DOHH2 (cell line): Measurements from ENCODE around the gene CCDC120.

Source experiments
- H3F3A ChIP-seq: fragments of 200-600 bp; sonication (generic), shearing (Covaris generic); 2 replicates; pipeline ENCODE4 v1.6.0; 2016; ENCODE audit warnings: antibody characterized with exemption, mild to moderate bottlenecking; ENCODE audit not compliant: control insufficient read depth, insufficient read depth
- H3K27ac ChIP-seq: fragments of 200-600 bp; sonication (generic); 2 replicates; pipeline ENCODE4 v1.5.1; 2014; ENCODE audit warnings: low read depth, mild to moderate bottlenecking, low read length, moderate library complexity
- H3K27me3 ChIP-seq: fragments of 200-600 bp; sonication (generic); 2 replicates; pipeline ENCODE4 v1.6.1; 2014; ENCODE audit warnings: mild to moderate bottlenecking, low read length, mixed read lengths; ENCODE audit not compliant: control insufficient read depth
- H3K36me3 ChIP-seq: fragments of 200-600 bp; sonication (generic); 2 replicates; pipeline ENCODE4 v1.6.1; 2014; ENCODE audit warnings: mild to moderate bottlenecking, low read length, moderate library complexity, mixed read lengths; ENCODE audit not compliant: control insufficient read depth
- H3K4me1 ChIP-seq: fragments of 200-600 bp; sonication (generic); 2 replicates; pipeline ENCODE4 v1.6.1; 2014; ENCODE audit warnings: mild to moderate bottlenecking, low read length, mixed read lengths; ENCODE audit not compliant: control insufficient read depth
- H3K4me2 ChIP-seq: fragments of 200-600 bp; sonication (generic); 2 replicates; pipeline ENCODE4 v1.6.0; 2014; ENCODE audit warnings: mild to moderate bottlenecking, low read length, moderate library complexity
- H3K4me3 ChIP-seq: fragments of 200-600 bp; sonication (generic); 2 replicates; pipeline ENCODE4 v1.5.1; 2014; ENCODE audit warnings: mild to moderate bottlenecking, low read length, mixed read lengths
- H3K79me2 ChIP-seq: fragments of 200-600 bp; sonication (generic); 2 replicates; pipeline ENCODE4 v1.6.1; 2014; ENCODE audit warnings: mild to moderate bottlenecking, low read length, mixed read lengths; ENCODE audit not compliant: control insufficient read depth
- H3K9me2 ChIP-seq: fragments of 200-600 bp; sonication (generic); replicated peaks from 2 replicates; pipeline ENCODE4 v1.6.1; 2014; ENCODE audit warnings: mild to moderate bottlenecking, low read length, mixed read lengths; ENCODE audit not compliant: control insufficient read depth
- H3K9me3 ChIP-seq: fragments of 200-600 bp; sonication (generic); 2 replicates; pipeline ENCODE4 v1.6.1; 2014; ENCODE audit warnings: antibody characterized with exemption, low read length, mixed read lengths; ENCODE audit not compliant: control insufficient read depth, insufficient read depth
- H4K20me1 ChIP-seq: fragments of 200-600 bp; sonication (generic); 2 replicates; pipeline ENCODE4 v1.6.0; 2014; ENCODE audit warnings: low read depth, mild to moderate bottlenecking, antibody characterized with exemption, low read length, moderate library complexity; ENCODE audit not compliant: control insufficient read depth, insufficient read depth
- EZH2phosphoT487 ChIP-seq: fragments of 200-600 bp; sonication (generic); IDR thresholded peaks from 2 replicates; pipeline ENCODE4 v1.6.1; 2017; ENCODE audit warnings: borderline replicate concordance, mild to moderate bottlenecking, antibody characterized with exemption, low read length, moderate library complexity, mixed read lengths
- TF ChIP-seq, protein P1 (sequence below): fragments of 200-600 bp; sonication (generic); IDR thresholded peaks from one replicate; pipeline ENCODE4 v1.5.1; 2014; ENCODE audit warnings: antibody characterized with exemption, mild to moderate bottlenecking, low read depth, low read length; ENCODE audit not compliant: poor library complexity, severe bottlenecking

Gene CCDC120

DNA sequence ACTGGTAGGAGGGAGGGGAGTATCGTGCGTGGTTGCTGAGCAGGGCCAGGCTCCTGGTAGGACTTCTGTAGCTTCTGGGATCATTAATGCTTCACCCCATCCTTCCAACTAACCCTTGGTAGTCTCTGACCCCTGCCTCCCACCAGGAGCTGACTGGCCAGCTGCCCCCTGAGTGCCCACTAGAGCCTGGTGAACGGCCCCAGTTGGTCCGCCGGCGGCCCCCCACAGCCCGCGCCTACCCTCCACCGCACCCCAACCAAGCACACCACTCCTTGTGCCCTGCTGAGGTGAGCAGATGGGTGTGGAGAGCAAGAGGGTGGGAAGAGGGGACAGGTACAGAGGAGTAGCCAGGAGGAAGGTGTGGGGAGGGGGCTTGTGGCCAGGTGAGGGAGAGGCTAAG is 4.9 kb downstream of the CCDC120 start:
- TF ChIP-seq EZH2phosphoT487 = no peak
- TF ChIP-seq, protein P1, sequence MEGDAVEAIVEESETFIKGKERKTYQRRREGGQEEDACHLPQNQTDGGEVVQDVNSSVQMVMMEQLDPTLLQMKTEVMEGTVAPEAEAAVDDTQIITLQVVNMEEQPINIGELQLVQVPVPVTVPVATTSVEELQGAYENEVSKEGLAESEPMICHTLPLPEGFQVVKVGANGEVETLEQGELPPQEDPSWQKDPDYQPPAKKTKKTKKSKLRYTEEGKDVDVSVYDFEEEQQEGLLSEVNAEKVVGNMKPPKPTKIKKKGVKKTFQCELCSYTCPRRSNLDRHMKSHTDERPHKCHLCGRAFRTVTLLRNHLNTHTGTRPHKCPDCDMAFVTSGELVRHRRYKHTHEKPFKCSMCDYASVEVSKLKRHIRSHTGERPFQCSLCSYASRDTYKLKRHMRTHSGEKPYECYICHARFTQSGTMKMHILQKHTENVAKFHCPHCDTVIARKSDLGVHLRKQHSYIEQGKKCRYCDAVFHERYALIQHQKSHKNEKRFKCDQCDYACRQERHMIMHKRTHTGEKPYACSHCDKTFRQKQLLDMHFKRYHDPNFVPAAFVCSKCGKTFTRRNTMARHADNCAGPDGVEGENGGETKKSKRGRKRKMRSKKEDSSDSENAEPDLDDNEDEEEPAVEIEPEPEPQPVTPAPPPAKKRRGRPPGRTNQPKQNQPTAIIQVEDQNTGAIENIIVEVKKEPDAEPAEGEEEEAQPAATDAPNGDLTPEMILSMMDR = no peak
- H3K27ac ChIP-seq = no peak overlapping the region
- no peaks in the 10 kb centered on the region for H3K79me2 ChIP-seq
- H3K36me3 ChIP-seq = no peaks in the 10 kb centered on the region
- H3F3A ChIP-seq = no peaks in the 10 kb centered on the region
- H3K4me2 ChIP-seq = no peak overlapping the region
- H3K9me2 ChIP-seq = no peaks in the 10 kb centered on the region
- H4K20me1 ChIP-seq = no peaks in the 10 kb centered on the region
- no peaks in the 10 kb centered on the region for H3K4me1 ChIP-seq
- H3K4me3 ChIP-seq = no peak overlapping the region
- no peaks in the 10 kb centered on the region for H3K27me3 ChIP-seq
- H3K9me3 ChIP-seq = no peaks in the 10 kb centered on the region

DNA sequence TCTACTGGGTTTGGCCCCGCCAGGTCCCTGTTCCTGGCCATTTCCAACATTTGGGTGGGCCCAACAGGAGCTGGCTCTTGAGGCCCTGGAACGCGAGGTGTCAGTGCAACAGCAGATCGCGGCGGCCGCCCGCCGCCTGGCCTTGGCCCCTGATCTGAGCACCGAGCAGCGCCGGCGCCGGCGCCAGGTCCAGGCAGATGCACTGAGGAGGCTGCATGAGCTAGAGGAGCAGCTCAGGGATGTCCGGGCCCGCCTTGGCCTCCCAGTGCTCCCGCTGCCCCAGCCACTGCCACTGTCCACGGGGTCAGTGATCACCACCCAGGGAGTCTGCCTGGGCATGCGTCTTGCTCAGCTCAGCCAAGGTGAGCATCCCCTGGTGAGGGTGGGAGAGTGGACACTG is 5.5 kb downstream of the CCDC120 start:
- no peaks in the 10 kb centered on the region for H3K4me1 ChIP-seq
- H4K20me1 ChIP-seq = no peaks in the 10 kb centered on the region
- H3K9me2 ChIP-seq = no peaks in the 10 kb centered on the region
- no peak overlapping the region for H3K4me3 ChIP-seq
- H3K9me3 ChIP-seq = no peaks in the 10 kb centered on the region
- no peak overlapping the region for H3K4me2 ChIP-seq
- H3K27me3 ChIP-seq = no peaks in the 10 kb centered on the region
- no peaks in the 10 kb centered on the region for H3K36me3 ChIP-seq
- no peaks in the 10 kb centered on the region for H3K79me2 ChIP-seq
- no peak overlapping the region for H3K27ac ChIP-seq
- TF ChIP-seq EZH2phosphoT487 = no peak
- TF ChIP-seq, protein P1 = no peak
- H3F3A ChIP-seq = no peaks in the 10 kb centered on the region

DNA sequence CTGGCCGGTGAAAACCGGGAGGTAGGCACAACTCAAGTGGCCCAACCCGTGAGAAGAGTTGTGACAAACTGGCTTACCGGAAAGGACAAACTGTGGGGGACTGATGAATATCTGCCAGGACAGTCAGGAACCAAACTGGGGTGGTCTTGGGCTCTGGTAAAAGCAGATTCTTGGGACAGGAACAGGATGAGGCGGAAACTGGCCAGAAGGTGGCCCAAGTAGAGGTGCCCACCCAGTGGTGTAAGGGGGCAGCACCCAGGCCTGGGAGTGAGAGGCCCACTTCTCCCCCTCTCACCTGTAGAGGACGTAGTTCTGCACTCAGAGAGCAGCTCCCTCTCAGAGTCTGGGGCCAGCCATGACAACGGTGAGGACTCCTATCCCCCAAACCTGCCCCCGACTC is 5.9 kb downstream of the CCDC120 start:
- no peak for TF ChIP-seq EZH2phosphoT487
- TF ChIP-seq, protein P1 = no peak
- no peak overlapping the region for H3K4me3 ChIP-seq
- H3K9me2 ChIP-seq = no peaks in the 10 kb centered on the region

DNA sequence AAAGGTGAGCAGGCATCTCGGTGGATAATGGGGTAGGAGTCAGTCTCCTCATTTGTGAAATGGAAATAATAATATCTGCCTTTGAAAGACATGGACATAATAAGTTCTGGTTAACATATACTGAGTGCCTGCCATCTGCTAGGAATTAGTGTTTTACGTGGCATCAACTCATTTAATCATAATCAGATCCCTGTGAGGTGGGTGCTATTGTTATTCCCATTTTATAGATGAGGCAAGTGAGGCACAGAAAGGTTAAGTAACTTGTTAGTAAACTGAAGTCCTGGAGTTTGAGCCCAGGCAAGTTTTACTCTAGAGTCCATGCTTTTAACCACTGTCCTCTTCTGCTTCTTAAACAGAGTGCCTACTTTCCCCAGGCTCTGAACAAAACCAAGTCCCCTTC is 7.5 kb downstream of the CCDC120 start:
- no peaks in the 10 kb centered on the region for H3F3A ChIP-seq
- H4K20me1 ChIP-seq = no peaks in the 10 kb centered on the region
- no peaks in the 10 kb centered on the region for H3K27me3 ChIP-seq
- TF ChIP-seq, protein P1 = no peak
- no peak for TF ChIP-seq EZH2phosphoT487
- no peaks in the 10 kb centered on the region for H3K36me3 ChIP-seq
- no peaks in the 10 kb centered on the region for H3K9me3 ChIP-seq
- H3K79me2 ChIP-seq = no peaks in the 10 kb centered on the region
- H3K4me2 ChIP-seq = no peak overlapping the region
- H3K4me1 ChIP-seq = no peaks in the 10 kb centered on the region
- H3K4me3 ChIP-seq = no peak overlapping the region
- no peak overlapping the region for H3K27ac ChIP-seq
- no peaks in the 10 kb centered on the region for H3K9me2 ChIP-seq

More for the DNA sequence above, 5.9 kb downstream of the CCDC120 start:
- H3K4me2 ChIP-seq = no peak overlapping the region
- no peaks in the 10 kb centered on the region for H3K4me1 ChIP-seq
- H3K79me2 ChIP-seq = no peaks in the 10 kb centered on the region
- H3K9me3 ChIP-seq = no peaks in the 10 kb centered on the region
- H3F3A ChIP-seq = no peaks in the 10 kb centered on the region
- H3K27me3 ChIP-seq = no peaks in the 10 kb centered on the region
- H3K36me3 ChIP-seq = no peaks in the 10 kb centered on the region
- H4K20me1 ChIP-seq = no peaks in the 10 kb centered on the region
- no peak overlapping the region for H3K27ac ChIP-seq
